Neural progenitor cell (in vitro differentiated cells): ENCODE measurements around the gene DNMT3A. TPM values are rescaled to one million over a fixed set of nuclear protein-coding genes. Genes with fewer than 3 reads are reported as not detected.
A peak's percentile ranks its signal among the peaks of the same experiment; 100 is the strongest.

Experiments
- DNase-seq: peaks from one replicate; pipeline ENCODE4 v3.0.0-alpha.2; 2016; ENCODE audit warnings: low spot score
- H2AFZ ChIP-seq: fragments of 200-600 bp; sonication (generic); replicated peaks from 2 replicates; pipeline ENCODE4 v1.6.1; 2016; ENCODE audit warnings: antibody characterized with exemption
- H3F3A ChIP-seq: fragments of 200-600 bp; sonication (generic); 2 replicates; pipeline ENCODE4 v1.6.1; 2016; ENCODE audit warnings: antibody characterized with exemption, low read depth
- H3K27ac ChIP-seq: fragments of 200-600 bp; sonication (generic); 2 replicates; pipeline ENCODE4 v1.5.1; 2016; ENCODE audit warnings: mild to moderate bottlenecking
- H3K27me3 ChIP-seq: fragments of 200-600 bp; sonication (generic); 2 replicates; pipeline ENCODE4 v1.6.1; 2016; ENCODE audit warnings: mild to moderate bottlenecking, moderate library complexity
- H3K36me3 ChIP-seq: fragments of 200-600 bp; sonication (generic); 2 replicates; pipeline ENCODE4 v1.5.1; 2016
- H3K4me1 ChIP-seq: fragments of 200-600 bp; sonication (generic); 2 replicates; pipeline ENCODE4 v1.6.1; 2016; ENCODE audit warnings: mixed run types
- H3K4me2 ChIP-seq: fragments of 200-600 bp; sonication (generic); 2 replicates; pipeline ENCODE4 v1.6.1; 2016
- H3K4me3 ChIP-seq: fragments of 200-600 bp; sonication (generic); 2 replicates; pipeline ENCODE4 v1.5.1; 2016
- H3K79me2 ChIP-seq: fragments of 200-600 bp; sonication (generic); 2 replicates; pipeline ENCODE4 v1.6.1; 2016; ENCODE audit warnings: low read depth
- H3K9ac ChIP-seq: fragments of 200-600 bp; sonication (generic); 2 replicates; pipeline ENCODE4 v1.6.1; 2016
- H3K9me3 ChIP-seq: fragments of 200-600 bp; sonication (generic); 2 replicates; pipeline ENCODE4 v1.5.1; 2016; ENCODE audit warnings: low read depth
- H4K20me1 ChIP-seq: fragments of 200-600 bp; sonication (generic); 2 replicates; pipeline ENCODE4 v1.6.1; 2016; ENCODE audit warnings: low read depth
- H3K27ac Mint-ChIP-seq: 3 replicates; pipeline ENCODE4 v1.8.0; 2021; ENCODE audit warnings: mixed read lengths
- H3K27me3 Mint-ChIP-seq: 2 replicates; pipeline ENCODE4 v1.8.0; 2022; ENCODE audit warnings: low read depth, mild to moderate bottlenecking, inconsistent platforms, moderate library complexity, mixed read lengths; ENCODE audit not compliant: insufficient read depth
- H3K36me3 Mint-ChIP-seq: 3 replicates; pipeline ENCODE4 v1.8.0; 2021; ENCODE audit warnings: mixed read lengths
- H3K4me1 Mint-ChIP-seq: 3 replicates; pipeline ENCODE4 v1.8.0; 2021; ENCODE audit warnings: mixed read lengths
- H3K4me3 Mint-ChIP-seq: 3 replicates; pipeline ENCODE4 v1.8.0; 2021; ENCODE audit warnings: mild to moderate bottlenecking, moderate library complexity, mixed read lengths
- H3K9me3 Mint-ChIP-seq: 3 replicates; pipeline ENCODE4 v1.8.0; 2020; ENCODE audit warnings: mixed read lengths
- CTCF ChIP-seq: fragments of 200-600 bp; sonication (generic); IDR thresholded peaks from 2 replicates; pipeline ENCODE4 v1.5.1; 2017; ENCODE audit warnings: antibody characterized with exemption, mild to moderate bottlenecking
- EZH2 ChIP-seq: fragments of 200-600 bp; sonication (generic); IDR thresholded peaks from 2 replicates; pipeline ENCODE4 v1.6.1; 2017; ENCODE audit warnings: antibody characterized with exemption, mild to moderate bottlenecking, moderate library complexity
- EZH2phosphoT487 ChIP-seq: fragments of 200-600 bp; sonication (generic); IDR thresholded peaks from 2 replicates; pipeline ENCODE4 v1.6.1; 2017; ENCODE audit warnings: antibody characterized with exemption
- total RNA-seq: library from RNA; depleted of rRNA; stranded (reverse); fragments of >200 nt; gene quantifications from 2 replicates; pipeline ENCODE4 v1.2.3, GENCODE V29; 2015; ENCODE audit warnings: low replicate concordance

DNMT3A gene
- total RNA-seq, 1 donor from 2014 or later = 46.5 TPM

DNA sequence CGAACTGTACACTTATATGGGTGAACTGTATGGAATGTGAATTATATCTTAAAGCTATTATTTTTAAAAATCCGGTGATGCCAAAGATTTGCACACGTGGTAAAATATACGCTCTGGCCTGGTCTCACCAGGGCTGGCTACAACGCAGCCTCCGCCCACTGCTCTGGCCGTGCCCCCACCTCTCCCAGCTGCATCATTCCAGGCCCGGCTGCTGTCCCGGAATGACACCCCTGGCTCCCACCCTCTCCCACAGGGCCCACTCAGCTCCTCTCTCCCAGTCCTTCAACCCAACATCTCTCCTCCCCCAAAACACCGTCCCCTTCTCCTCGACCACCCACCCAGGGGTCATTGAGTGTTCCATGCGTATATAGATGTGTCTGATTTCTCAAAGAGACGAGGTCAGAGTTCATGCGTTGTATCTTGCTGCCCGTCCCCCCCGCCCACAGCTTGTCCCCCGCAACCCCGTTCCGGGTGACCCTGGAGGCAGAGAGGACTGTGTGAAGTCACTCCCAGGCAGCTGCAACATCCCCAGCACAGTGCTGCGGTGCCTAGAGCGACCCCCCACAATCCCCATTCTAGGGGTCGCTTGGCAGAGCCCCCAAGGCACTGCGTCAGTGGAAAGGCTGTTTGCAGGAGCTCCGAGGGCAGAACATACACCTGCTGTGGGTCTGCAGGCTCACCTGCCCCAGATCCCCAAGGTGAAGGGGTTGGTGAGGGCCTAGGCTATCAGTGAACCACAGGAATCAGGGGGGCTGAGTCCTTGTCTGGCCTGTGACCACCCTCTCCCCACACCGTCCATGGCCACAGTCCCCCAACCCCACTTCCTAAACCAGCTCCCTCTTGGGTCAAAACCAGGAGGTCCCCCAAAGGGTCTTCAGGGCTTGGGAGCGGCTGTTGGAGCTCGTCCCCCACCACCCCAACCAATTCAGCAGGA is 13.3 kb downstream of the DNMT3A start:
- DNase-seq = no peak
- Mint-ChIP-seq H3K36me3 (peaks cover 17% of the 10 kb centered on the region), H3K4me1 (peaks cover 19% of the 10 kb centered on the region), H3K9me3 (peaks cover 23% of the 10 kb centered on the region), H3K27me3 (peaks cover 16% of the 10 kb centered on the region), H3K4me3 (peak overlapping the region; percentile 36), H3K27ac (no peak overlapping the region)
- Histone ChIP-seq H3K4me2 (no peak overlapping the region), H2AFZ (no peak overlapping the region), H3K36me3 (no peaks in the 10 kb centered on the region), H3K27me3 (no peaks in the 10 kb centered on the region), H3K4me1 (no peaks in the 10 kb centered on the region), H3K27ac (no peak overlapping the region), H3K4me3 (no peak overlapping the region), H4K20me1 (no peaks in the 10 kb centered on the region), H3K79me2 (no peaks in the 10 kb centered on the region), H3K9me3 (no peaks in the 10 kb centered on the region), H3K9ac (no peak overlapping the region), H3F3A (peaks cover 3% of the 10 kb centered on the region)
- TF ChIP-seq EZH2 = no peak
- TF ChIP-seq EZH2phosphoT487 = no peak
- TF ChIP-seq CTCF = no peak

GRCh38 chr2:25326326-25327013 is 15.3 kb downstream of the DNMT3A start:
- Histone ChIP-seq H3K9ac (no peak overlapping the region), H3K4me3 (no peak overlapping the region), H3K27ac (no peak overlapping the region), H3F3A (peaks cover 3% of the 10 kb centered on the region), H3K79me2 (no peaks in the 10 kb centered on the region), H3K27me3 (no peaks in the 10 kb centered on the region), H3K4me1 (peaks cover 4% of the 10 kb centered on the region), H3K36me3 (no peaks in the 10 kb centered on the region), H4K20me1 (no peaks in the 10 kb centered on the region), H3K9me3 (no peaks in the 10 kb centered on the region), H2AFZ (no peak overlapping the region), H3K4me2 (no peak overlapping the region)
- Mint-ChIP-seq H3K4me1 (peaks cover 27% of the 10 kb centered on the region), H3K4me3 (no peak overlapping the region), H3K27me3 (peaks cover 18% of the 10 kb centered on the region), H3K9me3 (peaks cover 27% of the 10 kb centered on the region), H3K27ac (no peak overlapping the region), H3K36me3 (peaks cover 17% of the 10 kb centered on the region)
- TF ChIP-seq EZH2 (no peak), EZH2phosphoT487 (no peak), CTCF (no peak)
- no peak for DNase-seq

DNA sequence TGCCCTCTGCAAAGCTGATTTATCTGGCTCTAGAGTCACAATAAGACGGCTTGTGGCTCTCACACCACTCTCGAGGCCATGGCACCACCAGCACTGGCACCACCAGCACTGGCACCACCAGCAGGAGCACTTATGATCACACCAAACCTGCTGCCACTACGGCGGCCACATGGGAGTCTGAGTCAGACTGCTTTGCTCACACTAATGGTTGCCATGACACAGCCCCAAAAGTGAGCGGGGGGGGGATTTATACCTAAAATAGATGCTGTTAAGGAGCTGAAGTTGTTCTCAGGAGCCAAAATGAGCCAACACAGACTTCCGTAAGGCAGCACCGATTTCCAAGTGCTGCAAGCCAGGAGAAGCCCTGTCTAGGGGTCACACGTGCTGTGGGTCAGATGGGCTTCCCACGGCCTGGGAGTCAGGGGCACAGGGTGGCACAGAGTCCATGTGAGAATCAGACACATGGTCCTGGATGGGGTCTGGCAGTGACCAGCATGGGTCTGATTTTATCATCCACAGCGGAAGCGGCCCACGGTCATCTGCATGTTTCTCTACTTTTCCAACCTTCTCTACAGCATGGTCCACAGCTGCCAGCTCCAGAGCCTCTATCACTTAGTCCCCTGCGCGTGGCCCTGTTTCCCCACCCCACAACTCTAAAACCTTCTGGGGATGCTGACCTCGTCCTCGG is 16.7 kb downstream of the DNMT3A start:
- H3K36me3 ChIP-seq = no peaks in the 10 kb centered on the region
- no peaks in the 10 kb centered on the region for H3K79me2 ChIP-seq
- no peak for DNase-seq
- H3K9ac ChIP-seq = no peak overlapping the region
- H3K4me1 ChIP-seq = peaks cover 4% of the 10 kb centered on the region
- peaks cover 20% of the 10 kb centered on the region for H3K4me1 Mint-ChIP-seq
- peak overlapping the region; percentile 26 for H3K27ac Mint-ChIP-seq
- no peak overlapping the region for H3K4me3 ChIP-seq
- no peak for TF ChIP-seq EZH2phosphoT487
- TF ChIP-seq CTCF = no peak
- TF ChIP-seq EZH2 = no peak
- no peaks in the 10 kb centered on the region for H3K27me3 ChIP-seq
- H3F3A ChIP-seq = peaks cover 3% of the 10 kb centered on the region
- H3K9me3 ChIP-seq = no peaks in the 10 kb centered on the region
- no peak overlapping the region for H3K27ac ChIP-seq
- no peak overlapping the region for H3K4me2 ChIP-seq
- no peak overlapping the region for H2AFZ ChIP-seq
- peaks cover 29% of the 10 kb centered on the region for H3K9me3 Mint-ChIP-seq
- H4K20me1 ChIP-seq = no peaks in the 10 kb centered on the region
- peaks cover 14% of the 10 kb centered on the region for H3K36me3 Mint-ChIP-seq
- H3K4me3 Mint-ChIP-seq = no peak overlapping the region
- H3K27me3 Mint-ChIP-seq = peaks cover 11% of the 10 kb centered on the region
